HG03439 (cell line): Measurements from ENCODE around the gene CDC42BPG.
"Not testable (repeated sequence)": the region's sequence is repeated elsewhere in the genome, so short reads cannot be mapped to it uniquely, and the experiment has no call there.

Source experiments
- ATAC-seq: cut with Tn5 transposase; IDR thresholded peaks from one replicate; pipeline ENCODE4 v1.9.1; 2021; ENCODE audit warnings: mild to moderate bottlenecking, moderate library complexity; ENCODE audit not compliant: unreplicated experiment

The CDC42BPG gene

GRCh38 chr11:64837887-64838351 is 6.5 kb downstream of the CDC42BPG start:
- no peak for ATAC-seq

- no peak for ATAC-seq
These were observed 7.9 kb downstream of the CDC42BPG start for GRCh38 chr11:64836448-64837072.

- ATAC-seq = no peak
These were observed 8.6 kb downstream of the CDC42BPG start for GRCh38 chr11:64835616-64836447.

- ATAC-seq = no peak
These were observed 9.5 kb downstream of the CDC42BPG start for GRCh38 chr11:64834723-64835615.

- no peak for ATAC-seq
These were observed 10.3 kb downstream of the CDC42BPG start for GRCh38 chr11:64834031-64834722.

GRCh38 chr11:64833509-64833908 is 10.9 kb downstream of the CDC42BPG start:
- ATAC-seq = no peak

- no peak for ATAC-seq
These were observed 11.3 kb downstream of the CDC42BPG start for GRCh38 chr11:64833198-64833502.

- no peak for ATAC-seq
These were observed 11.8 kb downstream of the CDC42BPG start for GRCh38 chr11:64832467-64833197.

- ATAC-seq = no peak
These were observed 13.0 kb downstream of the CDC42BPG start for GRCh38 chr11:64831411-64831891.

- ATAC-seq = no peak
These were observed 14.8 kb downstream of the CDC42BPG start for GRCh38 chr11:64829536-64830251.

GRCh38 chr11:64827451-64827839 is 17.0 kb downstream of the CDC42BPG start:
- no peak for ATAC-seq

GRCh38 chr11:64826578-64827450 is 17.6 kb downstream of the CDC42BPG start:
- ATAC-seq = no peak

- ATAC-seq = no peak
These were observed 18.4 kb downstream of the CDC42BPG start for GRCh38 chr11:64826062-64826461.

- no peak for ATAC-seq
These were observed 20.8 kb downstream of the CDC42BPG start for GRCh38 chr11:64823568-64824119.

GRCh38 chr11:64817476-64817875 is 27.0 kb downstream of the CDC42BPG start:
- ATAC-seq = no peak

- ATAC-seq = not testable (repeated sequence)
These were observed 29.0 kb downstream of the CDC42BPG start for GRCh38 chr11:64815433-64815832.

GRCh38 chr11:64814712-64815187 is 29.7 kb downstream of the CDC42BPG start:
- peak; percentile 48 for ATAC-seq

GRCh38 chr11:64813826-64814225 is 30.6 kb downstream of the CDC42BPG start:
- ATAC-seq = no peak
